G401.6 (cell line): Measurements from ENCODE around the gene CSNK2A2.

Source experiments
- FAIRE-seq: peaks from 2 replicates; lab custom pipeline; 2012; peaks lifted over from hg19 to GRCh38; lab: Jason Lieb, UNC

The CSNK2A2 gene

GRCh38 chr16:58198803-58199411 lies 1.0 kb upstream of the CSNK2A2 start:
- FAIRE-seq: no peak

- no peak for FAIRE-seq
Observed at GRCh38 chr16:58197314-58198012, 443 bp downstream of the CSNK2A2 start.

GRCh38 chr16:58196898-58197313 lies 1.0 kb downstream of the CSNK2A2 start:
- FAIRE-seq: no peak

- no peak for FAIRE-seq
Observed at GRCh38 chr16:58195771-58196170, 2.1 kb downstream of the CSNK2A2 start.

- FAIRE-seq: no peak
Observed at GRCh38 chr16:58195344-58195743, 2.6 kb downstream of the CSNK2A2 start.

- no peak for FAIRE-seq
Observed at GRCh38 chr16:58194790-58195189, 3.1 kb downstream of the CSNK2A2 start.

GRCh38 chr16:58187665-58188421 lies 10.1 kb downstream of the CSNK2A2 start:
- no peak for FAIRE-seq

GRCh38 chr16:58187092-58187491 lies 10.8 kb downstream of the CSNK2A2 start:
- FAIRE-seq: no peak

GRCh38 chr16:58186176-58186944 lies 11.5 kb downstream of the CSNK2A2 start:
- no peak for FAIRE-seq

- no peak for FAIRE-seq
Observed at GRCh38 chr16:58177353-58177710, 20.6 kb downstream of the CSNK2A2 start.

GRCh38 chr16:58176608-58177352 lies 21.1 kb downstream of the CSNK2A2 start:
- FAIRE-seq: no peak

- no peak for FAIRE-seq
Observed at GRCh38 chr16:58170223-58170622, 27.7 kb downstream of the CSNK2A2 start.

GRCh38 chr16:58160855-58161254 lies 37.1 kb downstream of the CSNK2A2 start:
- no peak for FAIRE-seq

GRCh38 chr16:58158725-58159124 lies 39.2 kb downstream of the CSNK2A2 start:
- FAIRE-seq: no peak

- no peak for FAIRE-seq
Observed at GRCh38 chr16:58157951-58158540, 39.9 kb downstream of the CSNK2A2 start.

- no peak for FAIRE-seq
Observed at GRCh38 chr16:58157239-58157638, 40.7 kb downstream of the CSNK2A2 start.

GRCh38 chr16:58155839-58156238 lies 42.1 kb downstream of the CSNK2A2 start:
- FAIRE-seq: no peak

- FAIRE-seq: no peak
Observed at GRCh38 chr16:58154345-58154744, 43.6 kb downstream of the CSNK2A2 start.

GRCh38 chr16:58152246-58152868 lies 45.5 kb downstream of the CSNK2A2 start:
- no peak for FAIRE-seq

- no peak for FAIRE-seq
Observed at GRCh38 chr16:58148526-58148925, 49.4 kb downstream of the CSNK2A2 start.

GRCh38 chr16:58148099-58148498 lies 49.8 kb downstream of the CSNK2A2 start:
- FAIRE-seq: no peak
